GM12864 (cell line): ENCODE measurements around the gene RCC2.
A peak's percentile ranks its signal among the peaks of the same experiment; 100 is the strongest.

Experiments used
- DNase-seq: peaks from one replicate; pipeline ENCODE4 v3.0.0-alpha.2; 2011; ENCODE audit warnings: low read depth
- H3K4me3 ChIP-seq: 2 replicates; pipeline ENCODE4 v1.5.1; 2011; ENCODE audit warnings: mild to moderate bottlenecking, low read depth, low read length, control low read depth
- CTCF ChIP-seq: IDR thresholded peaks from 2 replicates; pipeline ENCODE4 v1.5.1; 2011; ENCODE audit warnings: low read depth, mild to moderate bottlenecking, moderate library complexity, low read length, control low read depth, inconsistent platforms; ENCODE audit errors: missing control alignments

Gene RCC2

GRCh38 chr1:17436380-17437174, 2.9 kb downstream of the RCC2 start:
- peak overlapping the region; percentile 81 for H3K4me3 ChIP-seq
- DNase-seq, result no peak
- no peak for TF ChIP-seq CTCF

- DNase-seq, result no peak
- no peak for TF ChIP-seq CTCF
- no peak overlapping the region; the same call in 1 of the 2 replicates for H3K4me3 ChIP-seq
These were observed 4.9 kb downstream of the RCC2 start for GRCh38 chr1:17434601-17435000.

GRCh38 chr1:17434016-17434415, 5.5 kb downstream of the RCC2 start:
- no peak for TF ChIP-seq CTCF
- H3K4me3 ChIP-seq, result peak overlapping the region; percentile 8
- DNase-seq, result no peak

GRCh38 chr1:17433261-17433660, 6.2 kb downstream of the RCC2 start:
- no peak overlapping the region for H3K4me3 ChIP-seq

GRCh38 chr1:17432412-17432811, 7.1 kb downstream of the RCC2 start:
- no peak for DNase-seq
- peak overlapping the region; percentile 9 for H3K4me3 ChIP-seq
- TF ChIP-seq CTCF, result no peak

More at GRCh38 chr1:17433261-17433660, 6.2 kb downstream of the RCC2 start:
- TF ChIP-seq CTCF, result no peak
- no peak for DNase-seq

- H3K4me3 ChIP-seq, result no peak overlapping the region
- TF ChIP-seq CTCF, result no peak
- DNase-seq, result no peak
These were observed 10.3 kb downstream of the RCC2 start for GRCh38 chr1:17429183-17429582.
